Chondrocyte (in vitro differentiated cells): Measurements from ENCODE around the gene NT5DC1. TPM values are rescaled to one million over a fixed set of nuclear protein-coding genes. Genes with fewer than 3 reads are reported as not detected.

Experiments
- DNase-seq: peaks from one replicate; pipeline ENCODE4 v3.0.0; 2021; ENCODE audit warnings: mixed read lengths, low spot score
- H3K27ac Mint-ChIP-seq: one replicate; pipeline ENCODE4 v1.8.0; 2021; ENCODE audit warnings: mild to moderate bottlenecking, moderate library complexity, mixed read lengths; ENCODE audit not compliant: unreplicated experiment
- H3K27me3 Mint-ChIP-seq: 2 replicates; pipeline ENCODE4 v1.8.0; 2021; ENCODE audit warnings: low read depth, mixed read lengths
- H3K36me3 Mint-ChIP-seq: 2 replicates; pipeline ENCODE4 v1.8.0; 2021; ENCODE audit warnings: low read depth, mixed read lengths
- H3K4me1 Mint-ChIP-seq: 2 replicates; pipeline ENCODE4 v1.8.0; 2021; ENCODE audit warnings: low read depth, mild to moderate bottlenecking, mixed read lengths
- H3K4me3 Mint-ChIP-seq: one replicate; pipeline ENCODE4 v1.8.0; 2021; ENCODE audit warnings: mild to moderate bottlenecking, moderate library complexity, mixed read lengths; ENCODE audit not compliant: unreplicated experiment
- H3K9me3 Mint-ChIP-seq: 2 replicates; pipeline ENCODE4 v1.8.0; 2021; ENCODE audit warnings: low read depth, mixed read lengths
- CTCF ChIP-seq: fragments of 200-600 bp; sonication (generic); IDR thresholded peaks from 2 replicates; pipeline ENCODE4 v1.5.0; 2021; ENCODE audit warnings: antibody characterized with exemption, mild to moderate bottlenecking, moderate library complexity
- total RNA-seq: library from RNA; stranded (reverse); gene quantifications from 3 replicates; pipeline ENCODE4 v1.2.1, GENCODE V29; 2021

NT5DC1 gene
- total RNA-seq, 1 donor from 2014 or later = 20.6 TPM

- peaks cover 12% of the 10 kb centered on the region for H3K9me3 Mint-ChIP-seq
- TF ChIP-seq CTCF = no peak
Observed at GRCh38 chr6:116258520-116258919, 157.9 kb downstream of the NT5DC1 start.

DNA sequence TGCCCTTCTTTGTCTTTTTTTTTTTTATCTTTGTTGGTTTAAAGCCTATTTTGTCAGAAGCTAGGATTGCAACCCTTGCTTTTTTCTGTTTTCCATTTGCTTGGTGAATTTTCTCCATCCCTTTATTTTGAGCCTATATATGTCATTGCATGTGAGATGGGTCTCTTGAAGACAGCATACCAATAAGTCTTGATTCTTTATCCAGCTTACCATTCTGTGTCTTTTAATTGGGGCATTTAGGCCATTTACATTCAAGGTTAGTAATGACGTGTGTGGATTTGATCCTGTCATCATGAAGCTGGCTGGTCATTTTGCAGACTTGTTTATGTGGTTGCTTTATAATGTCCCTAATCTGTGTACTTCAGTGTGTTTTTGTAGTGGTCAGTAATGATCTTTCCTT lies 162.7 kb downstream of the NT5DC1 start:
- no peak for DNase-seq
- peaks cover 17% of the 10 kb centered on the region for H3K36me3 Mint-ChIP-seq
- peaks cover 4% of the 10 kb centered on the region for H3K4me1 Mint-ChIP-seq
- no peaks in the 10 kb centered on the region for H3K27me3 Mint-ChIP-seq
- no peak overlapping the region for H3K4me3 Mint-ChIP-seq
- H3K9me3 Mint-ChIP-seq = peaks cover 21% of the 10 kb centered on the region
- no peak for TF ChIP-seq CTCF
- H3K27ac Mint-ChIP-seq = no peak overlapping the region

More at GRCh38 chr6:116258520-116258919, 157.9 kb downstream of the NT5DC1 start:
- Mint-ChIP-seq H3K27ac (no peak overlapping the region), H3K4me3 (no peak overlapping the region), H3K36me3 (peaks cover 13% of the 10 kb centered on the region), H3K4me1 (no peaks in the 10 kb centered on the region), H3K27me3 (no peaks in the 10 kb centered on the region)
- no peak for DNase-seq

GRCh38 chr6:116265041-116265829 lies 164.6 kb downstream of the NT5DC1 start:
- H3K4me1 Mint-ChIP-seq = peaks cover 10% of the 10 kb centered on the region
- no peaks in the 10 kb centered on the region for H3K27me3 Mint-ChIP-seq
- no peak overlapping the region for H3K4me3 Mint-ChIP-seq
- peaks cover 21% of the 10 kb centered on the region for H3K9me3 Mint-ChIP-seq
- H3K36me3 Mint-ChIP-seq = peaks cover 16% of the 10 kb centered on the region
- H3K27ac Mint-ChIP-seq = no peak overlapping the region
- DNase-seq = no peak
- no peak for TF ChIP-seq CTCF

- no peak for TF ChIP-seq CTCF
- H3K9me3 Mint-ChIP-seq = peaks cover 21% of the 10 kb centered on the region
- no peak overlapping the region for H3K4me3 Mint-ChIP-seq
- DNase-seq = no peak
- peaks cover 10% of the 10 kb centered on the region for H3K4me1 Mint-ChIP-seq
- peaks cover 11% of the 10 kb centered on the region for H3K36me3 Mint-ChIP-seq
- H3K27ac Mint-ChIP-seq = no peak overlapping the region
- H3K27me3 Mint-ChIP-seq = no peaks in the 10 kb centered on the region
Observed at GRCh38 chr6:116266803-116267202, 166.2 kb downstream of the NT5DC1 start.

- Mint-ChIP-seq H3K27me3 (no peaks in the 10 kb centered on the region), H3K27ac (no peak overlapping the region), H3K4me1 (peaks cover 10% of the 10 kb centered on the region), H3K36me3 (peaks cover 5% of the 10 kb centered on the region), H3K9me3 (peaks cover 14% of the 10 kb centered on the region), H3K4me3 (no peak overlapping the region)
- no peak for DNase-seq
- TF ChIP-seq CTCF = no peak
Observed at GRCh38 chr6:116267836-116268588, 167.4 kb downstream of the NT5DC1 start.
